Measurements from ENCODE around the gene B3GAT1.

B3GAT1 gene

DNA sequence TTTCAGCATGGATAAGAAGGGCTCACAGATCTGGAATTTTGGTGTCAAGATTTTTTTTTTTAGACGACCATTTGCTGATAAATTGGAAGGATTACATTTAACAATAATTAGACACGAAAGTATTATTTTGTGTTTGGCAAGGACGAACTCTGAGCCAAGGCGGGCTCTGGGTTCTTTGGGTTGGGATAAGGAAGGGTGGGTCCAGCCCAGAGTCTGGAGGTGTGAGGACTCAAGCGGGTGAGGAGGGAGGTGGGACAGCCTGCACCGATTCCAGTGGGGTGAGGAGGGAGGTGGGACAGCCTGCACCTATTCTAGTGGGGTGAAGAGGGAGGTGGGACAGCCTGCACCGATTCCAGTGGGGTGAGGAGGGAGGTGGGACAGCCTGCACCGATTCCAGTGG lies 4.1 kb downstream of the B3GAT1 start:
- no peak for DNase-seq

GRCh38 chr11:134407321-134407828 lies 4.7 kb downstream of the B3GAT1 start:
- DNase-seq = no peak

GRCh38 chr11:134406264-134407185 lies 5.5 kb downstream of the B3GAT1 start:
- DNase-seq = no peak

- DNase-seq = no peak
Observed at GRCh38 chr11:134405841-134406240, 6.2 kb downstream of the B3GAT1 start.

DNA sequence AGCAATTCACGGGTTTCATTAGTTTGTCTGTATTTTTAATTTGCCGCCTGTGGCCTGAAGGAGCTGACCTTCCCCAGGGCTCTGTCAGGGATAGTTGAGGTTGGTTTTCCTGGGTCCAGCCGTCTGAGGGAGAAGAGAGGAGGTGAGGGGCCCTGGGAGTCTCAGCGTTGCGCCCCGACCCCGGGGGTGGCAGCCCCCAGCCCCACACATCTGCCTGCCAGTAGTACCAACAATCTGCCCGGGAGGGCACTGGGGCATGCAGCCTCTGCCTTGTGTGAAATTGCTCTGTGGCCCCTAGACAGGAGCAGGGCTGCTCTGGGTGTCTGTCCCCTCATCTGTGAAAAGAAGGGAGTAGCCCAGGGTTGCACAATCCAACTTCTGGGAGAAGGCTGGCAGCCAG lies 6.6 kb downstream of the B3GAT1 start:
- no peak for DNase-seq

DNA sequence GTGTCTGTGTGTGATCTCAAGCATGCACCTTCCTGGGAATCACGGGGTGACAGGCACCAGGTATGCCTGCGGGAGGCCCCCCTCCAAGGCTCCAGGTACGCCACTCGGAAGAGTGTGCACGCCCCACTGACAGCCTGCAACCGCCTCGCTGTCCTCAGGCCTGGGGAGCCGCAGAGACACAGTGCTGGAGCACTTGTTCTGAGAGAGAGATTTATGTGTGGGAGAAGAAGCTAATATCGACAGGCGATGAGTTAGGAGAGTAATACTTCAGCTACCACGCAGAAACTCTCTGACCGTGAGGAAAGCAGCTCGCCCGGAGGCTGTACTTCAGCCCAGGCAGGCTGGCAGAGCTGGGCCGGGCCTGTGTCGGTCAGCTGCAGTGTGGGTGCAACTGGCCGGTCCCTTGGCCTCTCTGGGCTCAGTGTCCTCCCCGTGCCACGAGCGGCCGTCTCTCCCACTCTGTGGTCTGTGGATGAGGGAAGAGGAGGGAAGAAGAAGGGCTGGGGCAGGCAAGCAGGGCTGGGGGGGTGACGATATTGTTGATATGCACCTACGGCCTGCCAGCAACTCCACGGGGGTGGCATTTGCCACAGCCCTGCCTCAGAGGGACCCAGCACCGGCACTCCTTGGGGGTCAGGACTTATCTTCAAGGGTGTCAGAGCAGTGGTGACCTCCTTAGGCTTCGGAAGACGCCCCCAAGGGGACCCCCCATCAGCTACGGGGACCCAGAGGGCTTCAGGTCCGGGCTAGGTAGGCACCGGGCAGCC lies 7.3 kb downstream of the B3GAT1 start:
- no peak for DNase-seq

DNA sequence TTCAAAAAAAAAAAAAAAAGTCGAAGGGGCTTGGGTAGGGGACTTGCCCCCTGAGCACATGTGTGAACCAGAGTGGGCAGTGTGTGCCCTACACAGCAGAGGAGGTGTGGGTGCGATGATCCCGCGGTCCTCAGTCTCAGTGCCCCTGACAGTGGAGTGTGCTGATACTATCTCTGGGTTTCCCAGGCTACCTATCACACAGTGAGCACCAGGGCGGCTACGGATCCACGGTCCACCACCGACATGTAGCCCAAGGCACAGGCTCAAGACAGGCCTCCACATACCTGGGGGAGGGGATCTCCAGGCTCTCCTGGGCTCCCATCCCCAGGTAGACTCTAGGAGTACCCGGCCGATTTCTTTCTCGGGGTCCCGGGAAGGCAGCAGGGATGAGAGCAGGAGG lies 9.1 kb downstream of the B3GAT1 start:
- DNase-seq = no peak

- DNase-seq = no peak
Observed at GRCh38 chr11:134401825-134402809, 9.9 kb downstream of the B3GAT1 start.

DNA sequence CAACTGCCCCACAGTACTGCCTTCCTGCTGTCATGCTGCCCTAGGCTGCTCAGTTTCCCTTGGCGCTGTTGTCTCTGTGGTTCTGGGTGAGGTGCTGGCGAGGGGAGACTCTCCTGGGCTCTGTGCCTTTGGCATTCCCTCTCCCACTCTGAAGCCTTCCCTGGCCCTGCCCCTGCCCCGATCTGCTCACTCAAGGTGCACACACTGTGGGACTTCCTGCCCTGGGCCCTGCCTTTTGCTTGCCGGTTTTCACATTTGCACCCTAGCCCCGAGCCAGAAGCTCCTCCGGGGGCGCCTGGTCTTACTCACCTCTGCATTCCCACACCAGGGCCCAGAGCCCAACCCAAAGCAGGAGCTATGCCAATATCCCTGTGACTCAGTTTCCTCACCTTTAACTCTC lies 12.0 kb downstream of the B3GAT1 start:
- DNase-seq = no peak

- DNase-seq = no peak
Observed at GRCh38 chr11:134399293-134399654, 12.8 kb downstream of the B3GAT1 start.

GRCh38 chr11:134398644-134399292 lies 13.3 kb downstream of the B3GAT1 start:
- no peak for DNase-seq

DNA sequence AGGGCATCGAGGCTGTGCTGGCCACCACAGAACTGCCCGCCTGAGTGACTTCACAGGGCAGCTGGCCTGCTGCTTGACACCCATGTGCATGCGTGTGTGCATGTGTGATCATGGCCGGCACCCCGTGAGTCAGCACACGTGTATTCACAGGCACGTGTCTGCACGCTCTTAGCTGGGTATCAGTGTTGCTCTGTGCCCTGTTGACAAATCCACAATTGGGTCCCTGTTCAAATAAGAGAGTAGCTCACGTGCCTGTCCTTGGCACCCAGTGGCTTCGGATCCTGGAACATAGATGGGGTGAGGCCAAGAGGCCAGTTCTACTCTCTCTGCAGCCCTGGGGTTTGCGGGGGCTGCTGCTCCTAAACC lies 14.0 kb downstream of the B3GAT1 start:
- DNase-seq = peak; percentile 52

- DNase-seq = no peak
Observed at GRCh38 chr11:134397304-134398078, 14.6 kb downstream of the B3GAT1 start.

- no peak for DNase-seq
Observed at GRCh38 chr11:134395002-134395401, 17.0 kb downstream of the B3GAT1 start.

- no peak for DNase-seq
Observed at GRCh38 chr11:134394311-134394710, 17.7 kb downstream of the B3GAT1 start.

DNA sequence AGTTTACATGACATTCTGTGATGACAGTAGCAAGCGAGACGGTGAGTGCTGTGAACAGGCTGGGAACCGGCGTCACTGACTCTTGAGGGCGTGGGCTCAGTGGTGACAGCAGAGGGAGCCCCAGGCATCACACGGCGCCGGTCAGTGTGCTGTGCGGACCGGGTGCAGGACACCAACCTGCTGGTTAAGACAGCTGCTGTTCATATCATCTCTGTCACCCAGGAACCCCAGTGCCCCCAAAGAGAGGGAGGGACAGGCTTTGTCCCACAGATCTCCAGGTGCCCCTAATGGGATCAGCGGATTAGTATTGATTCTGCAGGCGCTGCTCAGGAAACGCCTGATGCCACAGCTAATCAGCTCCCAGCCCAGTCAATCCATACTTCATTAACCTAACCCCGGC lies 18.4 kb downstream of the B3GAT1 start:
- no peak for DNase-seq

GRCh38 chr11:134392953-134393615 lies 19.0 kb downstream of the B3GAT1 start:
- no peak for DNase-seq

DNA sequence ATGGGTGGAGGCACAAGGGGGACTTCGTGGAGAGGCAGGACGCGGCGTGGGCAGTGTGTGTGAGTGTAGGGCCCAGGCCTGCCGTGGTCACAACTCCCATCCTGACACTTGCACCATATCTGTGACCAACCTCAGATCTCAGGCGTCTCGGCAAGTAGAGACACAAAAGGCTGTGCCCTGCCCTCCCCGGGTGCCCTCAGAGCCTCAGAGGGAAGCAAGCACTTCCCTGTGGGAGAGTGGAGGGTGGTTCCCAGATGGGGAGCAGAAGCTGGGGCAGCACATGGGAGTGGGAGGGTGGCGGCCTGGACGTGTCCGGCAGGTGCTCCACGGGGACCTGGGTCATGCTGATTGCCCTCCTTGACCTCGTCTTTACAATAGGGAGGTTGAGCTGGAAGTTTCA lies 20.4 kb downstream of the B3GAT1 start:
- no peak for DNase-seq

DNA sequence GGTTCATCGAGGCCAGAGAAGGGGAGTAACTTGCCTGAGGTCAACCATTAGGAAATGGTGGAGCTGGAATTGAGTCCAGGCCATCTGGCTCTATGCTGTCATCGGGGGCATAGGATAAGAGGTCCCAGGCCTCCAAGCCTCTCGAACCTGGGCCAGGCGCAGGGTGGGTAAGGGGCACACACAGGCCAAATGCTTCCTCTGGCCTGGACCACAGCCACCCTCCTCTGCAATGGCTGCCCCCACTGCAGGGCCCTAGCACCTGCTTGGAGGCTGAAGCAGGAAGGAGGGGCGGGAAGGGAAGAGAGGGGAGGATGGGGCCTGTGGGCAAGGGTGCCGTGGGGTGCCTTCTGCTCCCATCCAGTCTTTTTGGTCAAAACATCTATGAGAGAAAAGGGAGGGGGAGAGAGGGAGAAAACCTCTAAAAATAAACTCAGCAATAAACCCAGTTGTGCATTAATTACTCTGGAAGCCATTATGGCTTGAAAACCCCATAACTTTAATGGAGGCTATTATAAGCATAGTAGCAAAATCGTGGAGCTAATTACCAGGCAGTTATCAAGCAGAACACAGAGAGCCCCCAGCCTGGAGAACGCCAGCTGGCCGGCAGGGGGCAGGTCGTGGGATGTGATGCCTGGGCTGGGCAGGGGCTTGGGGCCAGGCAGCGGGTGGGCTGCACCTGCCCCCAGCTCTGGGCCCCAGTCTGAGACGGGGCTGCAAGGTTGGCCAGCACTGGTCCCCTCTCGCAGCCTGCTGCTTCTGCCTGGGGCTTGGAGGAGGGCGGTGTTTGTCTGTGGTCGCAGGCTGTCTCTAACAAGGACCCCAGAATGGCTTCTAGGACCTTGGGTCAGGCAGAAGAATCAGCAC lies 21.1 kb downstream of the B3GAT1 start:
- DNase-seq = no peak
